HepG2 (cell line): ENCODE data around the gene GCDH. TPM values are rescaled to one million over a fixed set of nuclear protein-coding genes. Genes with fewer than 3 reads are reported as not detected.

Experiments used
- HNRNPL ChIP-seq: fragments of 200-400 bp; formaldehyde crosslinking; IDR thresholded peaks from 2 replicates; pipeline ENCODE4 v1.6.1; 2017; ENCODE audit warnings: mild to moderate bottlenecking, low read depth, low read length
- MYC ChIP-seq: sonication (generic); formaldehyde crosslinking; IDR thresholded peaks from 2 replicates; pipeline ENCODE4 v1.9.0; 2021; ENCODE audit warnings: missing genetic modification reagents, borderline replicate concordance
- TFDP2 ChIP-seq: sonication (generic); formaldehyde crosslinking; IDR thresholded peaks from 2 replicates; pipeline ENCODE4 v1.4.0; 2020; ENCODE audit warnings: missing genetic modification reagents
- UBTF ChIP-seq: sonication (generic); formaldehyde crosslinking; IDR thresholded peaks from 2 replicates; pipeline ENCODE4 v1.4.0; 2020; ENCODE audit warnings: mild to moderate bottlenecking, missing genetic modification reagents
- ZNF276 ChIP-seq: sonication (generic); formaldehyde crosslinking; IDR thresholded peaks from 2 replicates; pipeline ENCODE4 v1.4.0; 2020; ENCODE audit warnings: mild to moderate bottlenecking, low read depth, missing genetic modification reagents
- ZNF281 ChIP-seq: sonication (generic); formaldehyde crosslinking; IDR thresholded peaks from 2 replicates; pipeline ENCODE4 v1.4.0; 2020; ENCODE audit warnings: missing genetic modification reagents, borderline replicate concordance
- ZNF720 ChIP-seq: sonication (generic); formaldehyde crosslinking; IDR thresholded peaks from 2 replicates; pipeline ENCODE4 v1.4.0; 2020; ENCODE audit warnings: missing genetic modification reagents
- ZNF749 ChIP-seq: sonication (generic); formaldehyde crosslinking; IDR thresholded peaks from 2 replicates; pipeline ENCODE4 v1.8.0; 2022; ENCODE audit warnings: mild to moderate bottlenecking, missing genetic modification reagents, moderate library complexity, borderline replicate concordance
- ZNF891 ChIP-seq: sonication (generic); formaldehyde crosslinking; IDR thresholded peaks from 2 replicates; pipeline ENCODE4 v1.5.0; 2020; ENCODE audit warnings: mild to moderate bottlenecking, missing genetic modification reagents
- ZSCAN9 ChIP-seq: IDR thresholded peaks from 2 replicates; pipeline ENCODE4 v1.6.1; 2016; ENCODE audit warnings: borderline replicate concordance
- polyA plus RNA-seq, 8 experiments: library from polyadenylated mRNA; depleted of rRNA in 3 of 8; stranded (reverse) in 7 of 8; unstranded in 1 of 8; fragments of >200 nt; fragmentation: Illumina TruSeq in 4 of 8; extraction: Trizol in 4 of 8; gene quantifications; 2 replicates each; pipeline versions ENCODE4 v1.2.1 to v1.2.3, GENCODE V29; 2011 to 2016; ENCODE audit warnings: low read depth in 4 of 8, missing spikeins in 1 of 8, mixed read lengths in 1 of 8; ENCODE audit not compliant: insufficient read depth in 1 of 8
- total RNA-seq, 5 experiments: library from RNA; depleted of rRNA; stranded (reverse); fragments of >200 nt; fragmentation: Illumina TruSeq; extraction: Trizol; gene quantifications; 2 replicates each; pipeline ENCODE4 v1.2.3, GENCODE V29; 2016; ENCODE audit warnings: low read depth in 1 of 5
- TF ChIP-seq, protein P1 (sequence below): sonication (generic); formaldehyde crosslinking; IDR thresholded peaks from 2 replicates; pipeline ENCODE4 v1.4.0; 2020; ENCODE audit warnings: missing genetic modification reagents
- TF ChIP-seq, protein P2 (sequence below): fragments of 450-650 bp; IDR thresholded peaks from 2 replicates; pipeline ENCODE4 v1.6.1; 2017; ENCODE audit warnings: mild to moderate bottlenecking
- TF ChIP-seq, protein P3 (sequence below): IDR thresholded peaks from 2 replicates; pipeline ENCODE4 v1.6.1; 2016; ENCODE audit warnings: missing compliant biosample characterization, missing genetic modification reagents, borderline replicate concordance

GCDH gene
- total and polyA plus RNA-seq, 2 of the 13 experiments (the other 11 are each of a cell fraction or from before 2014, with no cell fraction given): 15.1 to 38.0 TPM

DNA sequence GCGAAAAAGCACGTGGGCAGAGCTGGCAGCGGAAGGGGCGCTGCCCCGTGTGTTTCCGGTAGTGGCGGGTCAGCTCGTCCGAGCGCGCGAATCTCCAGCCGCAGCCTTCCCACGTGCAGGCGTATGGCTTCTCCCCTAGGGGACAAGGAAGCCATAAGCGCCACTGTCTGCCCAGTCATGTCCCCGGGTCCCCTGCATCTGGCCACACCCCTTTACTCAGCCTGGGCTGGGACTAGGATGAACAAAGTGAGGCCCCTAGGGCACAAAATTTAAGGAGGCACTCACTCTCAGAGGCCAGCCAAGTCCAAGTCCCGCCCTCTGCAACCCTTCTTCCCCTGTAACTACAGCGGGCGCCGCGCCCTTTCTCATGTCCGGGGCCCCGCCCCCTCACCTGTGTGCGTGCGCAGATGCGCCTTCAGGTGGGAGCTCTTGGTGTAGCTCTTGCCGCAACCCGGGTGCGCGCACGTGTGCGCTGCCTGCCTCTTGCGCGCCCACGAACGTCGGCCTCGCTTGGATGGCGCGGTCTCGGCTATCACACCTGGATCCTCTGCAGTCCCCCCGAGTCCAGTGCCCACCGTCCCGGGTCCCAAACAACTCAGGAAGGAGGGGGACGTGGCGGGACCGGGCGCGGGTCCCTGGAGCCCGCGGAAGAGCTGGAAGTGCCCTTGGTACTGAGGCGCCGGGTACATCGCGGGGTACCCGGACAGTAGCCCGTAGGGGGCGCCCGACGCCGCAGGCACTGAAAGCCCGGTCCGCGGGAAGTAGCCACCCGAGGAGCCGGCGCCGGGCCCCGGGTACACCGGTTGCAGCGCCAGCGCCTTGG is 5.8 kb upstream of the GCDH start (continued):
- TF ChIP-seq UBTF (peak; percentile 92), ZNF281 (CRISPR knock-in tag) (no peak), ZSCAN9 (no peak), ZNF276 (CRISPR knock-in tag) (no peak), TFDP2 (CRISPR knock-in tag) (no peak), HNRNPL (peak; percentile 79; the same call in 1 of the 2 replicates), ZNF891 (CRISPR knock-in tag) (peak; percentile 28), ZNF720 (CRISPR knock-in tag) (no peak), MYC (CRISPR knock-in tag) (peak; percentile 50; the same call in 1 of the 2 replicates), ZNF749 (no peak)
- TF ChIP-seq, protein P1, sequence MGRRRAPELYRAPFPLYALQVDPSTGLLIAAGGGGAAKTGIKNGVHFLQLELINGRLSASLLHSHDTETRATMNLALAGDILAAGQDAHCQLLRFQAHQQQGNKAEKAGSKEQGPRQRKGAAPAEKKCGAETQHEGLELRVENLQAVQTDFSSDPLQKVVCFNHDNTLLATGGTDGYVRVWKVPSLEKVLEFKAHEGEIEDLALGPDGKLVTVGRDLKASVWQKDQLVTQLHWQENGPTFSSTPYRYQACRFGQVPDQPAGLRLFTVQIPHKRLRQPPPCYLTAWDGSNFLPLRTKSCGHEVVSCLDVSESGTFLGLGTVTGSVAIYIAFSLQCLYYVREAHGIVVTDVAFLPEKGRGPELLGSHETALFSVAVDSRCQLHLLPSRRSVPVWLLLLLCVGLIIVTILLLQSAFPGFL (CRISPR knock-in tag): no peak
- TF ChIP-seq, protein P2, sequence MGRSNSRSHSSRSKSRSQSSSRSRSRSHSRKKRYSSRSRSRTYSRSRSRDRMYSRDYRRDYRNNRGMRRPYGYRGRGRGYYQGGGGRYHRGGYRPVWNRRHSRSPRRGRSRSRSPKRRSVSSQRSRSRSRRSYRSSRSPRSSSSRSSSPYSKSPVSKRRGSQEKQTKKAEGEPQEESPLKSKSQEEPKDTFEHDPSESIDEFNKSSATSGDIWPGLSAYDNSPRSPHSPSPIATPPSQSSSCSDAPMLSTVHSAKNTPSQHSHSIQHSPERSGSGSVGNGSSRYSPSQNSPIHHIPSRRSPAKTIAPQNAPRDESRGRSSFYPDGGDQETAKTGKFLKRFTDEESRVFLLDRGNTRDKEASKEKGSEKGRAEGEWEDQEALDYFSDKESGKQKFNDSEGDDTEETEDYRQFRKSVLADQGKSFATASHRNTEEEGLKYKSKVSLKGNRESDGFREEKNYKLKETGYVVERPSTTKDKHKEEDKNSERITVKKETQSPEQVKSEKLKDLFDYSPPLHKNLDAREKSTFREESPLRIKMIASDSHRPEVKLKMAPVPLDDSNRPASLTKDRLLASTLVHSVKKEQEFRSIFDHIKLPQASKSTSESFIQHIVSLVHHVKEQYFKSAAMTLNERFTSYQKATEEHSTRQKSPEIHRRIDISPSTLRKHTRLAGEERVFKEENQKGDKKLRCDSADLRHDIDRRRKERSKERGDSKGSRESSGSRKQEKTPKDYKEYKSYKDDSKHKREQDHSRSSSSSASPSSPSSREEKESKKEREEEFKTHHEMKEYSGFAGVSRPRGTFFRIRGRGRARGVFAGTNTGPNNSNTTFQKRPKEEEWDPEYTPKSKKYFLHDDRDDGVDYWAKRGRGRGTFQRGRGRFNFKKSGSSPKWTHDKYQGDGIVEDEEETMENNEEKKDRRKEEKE: no peak
- TF ChIP-seq, protein P3, sequence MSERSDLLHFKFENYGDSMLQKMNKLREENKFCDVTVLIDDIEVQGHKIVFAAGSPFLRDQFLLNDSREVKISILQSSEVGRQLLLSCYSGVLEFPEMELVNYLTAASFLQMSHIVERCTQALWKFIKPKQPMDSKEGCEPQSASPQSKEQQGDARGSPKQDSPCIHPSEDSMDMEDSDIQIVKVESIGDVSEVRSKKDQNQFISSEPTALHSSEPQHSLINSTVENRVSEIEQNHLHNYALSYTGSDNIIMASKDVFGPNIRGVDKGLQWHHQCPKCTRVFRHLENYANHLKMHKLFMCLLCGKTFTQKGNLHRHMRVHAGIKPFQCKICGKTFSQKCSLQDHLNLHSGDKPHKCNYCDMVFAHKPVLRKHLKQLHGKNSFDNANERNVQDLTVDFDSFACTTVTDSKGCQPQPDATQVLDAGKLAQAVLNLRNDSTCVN: no peak
